Measurements from ENCODE around the gene AGR3. TPM values are rescaled to one million over a fixed set of nuclear protein-coding genes. Genes with fewer than 3 reads are reported as not detected.

Gene AGR3
- total and polyA plus RNA-seq, 2 experiments from 2014 or later, result 51.0 to 74.3 TPM

DNA sequence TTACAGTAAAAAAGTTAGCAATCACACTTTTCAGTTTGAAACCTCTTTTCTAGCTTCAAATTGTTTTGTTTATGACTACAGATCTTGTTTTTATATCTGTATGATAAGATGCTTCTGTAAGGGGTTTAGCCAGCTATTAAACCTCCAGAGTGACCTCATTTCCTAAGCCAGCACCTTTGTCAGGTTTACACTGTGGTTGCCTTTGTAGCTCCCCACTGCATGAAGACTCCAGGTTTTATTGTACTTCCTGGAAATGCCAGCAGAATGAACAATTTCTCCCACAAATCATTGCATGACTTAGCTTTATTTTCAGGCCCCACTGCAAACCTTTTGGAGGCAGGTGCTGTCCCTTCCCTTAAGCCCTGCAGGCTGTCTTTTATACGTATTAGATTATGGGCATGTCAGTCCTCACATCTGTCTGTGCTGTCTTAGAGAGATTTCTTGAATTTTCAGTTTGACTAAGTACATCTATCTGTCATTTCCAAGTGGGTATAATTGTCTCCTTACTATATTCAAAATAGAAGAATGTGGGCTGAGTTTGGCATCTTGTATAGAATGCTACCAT is 8.2 kb upstream of the AGR3 start:
- no peak overlapping the region for H3K4me3 ChIP-seq
- no peaks in the 10 kb centered on the region for H3K9me3 ChIP-seq (ENCODE audit: low read depth)
- no peaks in the 10 kb centered on the region for H3K36me3 ChIP-seq (replicated peaks; ENCODE audit: insufficient read depth, low read depth)
- TF ChIP-seq, protein P1, sequence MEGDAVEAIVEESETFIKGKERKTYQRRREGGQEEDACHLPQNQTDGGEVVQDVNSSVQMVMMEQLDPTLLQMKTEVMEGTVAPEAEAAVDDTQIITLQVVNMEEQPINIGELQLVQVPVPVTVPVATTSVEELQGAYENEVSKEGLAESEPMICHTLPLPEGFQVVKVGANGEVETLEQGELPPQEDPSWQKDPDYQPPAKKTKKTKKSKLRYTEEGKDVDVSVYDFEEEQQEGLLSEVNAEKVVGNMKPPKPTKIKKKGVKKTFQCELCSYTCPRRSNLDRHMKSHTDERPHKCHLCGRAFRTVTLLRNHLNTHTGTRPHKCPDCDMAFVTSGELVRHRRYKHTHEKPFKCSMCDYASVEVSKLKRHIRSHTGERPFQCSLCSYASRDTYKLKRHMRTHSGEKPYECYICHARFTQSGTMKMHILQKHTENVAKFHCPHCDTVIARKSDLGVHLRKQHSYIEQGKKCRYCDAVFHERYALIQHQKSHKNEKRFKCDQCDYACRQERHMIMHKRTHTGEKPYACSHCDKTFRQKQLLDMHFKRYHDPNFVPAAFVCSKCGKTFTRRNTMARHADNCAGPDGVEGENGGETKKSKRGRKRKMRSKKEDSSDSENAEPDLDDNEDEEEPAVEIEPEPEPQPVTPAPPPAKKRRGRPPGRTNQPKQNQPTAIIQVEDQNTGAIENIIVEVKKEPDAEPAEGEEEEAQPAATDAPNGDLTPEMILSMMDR (IDR thresholded peaks at IDR 0.05; ENCODE audit: poor library complexity), result no peak
- TF ChIP-seq EZH2 (IDR thresholded peaks at IDR 0.05; ENCODE audit: borderline replicate concordance) (no peak), EZH2phosphoT487 (IDR thresholded peaks at IDR 0.05; ENCODE audit: low read depth, severe bottlenecking, unreplicated experiment) (no peak)
- WGBS (ENCODE audit: low lambda C conversion rate, missing lambda C conversion rate), result 76% methylated on average over 1 of the region's 1 CpG
- no peak overlapping the region for H3K4me2 ChIP-seq
- H3K4me1 ChIP-seq (ENCODE audit: insufficient read depth), result peaks cover 11% of the 10 kb centered on the region
- no peaks in the 10 kb centered on the region for H3K9me2 ChIP-seq (replicated peaks; ENCODE audit: insufficient read depth)
- peak overlapping the region; percentile 4 for H3K27ac ChIP-seq
- H3K79me2 ChIP-seq, result no peaks in the 10 kb centered on the region
- no peak for DNase-seq (ENCODE audit: low spot score)
- no peak overlapping the region for H2AFZ ChIP-seq
- no peaks in the 10 kb centered on the region for H4K20me1 ChIP-seq (ENCODE audit: insufficient read depth, poor library complexity, severe bottlenecking)
- no peaks in the 10 kb centered on the region for H3K27me3 ChIP-seq

DNA sequence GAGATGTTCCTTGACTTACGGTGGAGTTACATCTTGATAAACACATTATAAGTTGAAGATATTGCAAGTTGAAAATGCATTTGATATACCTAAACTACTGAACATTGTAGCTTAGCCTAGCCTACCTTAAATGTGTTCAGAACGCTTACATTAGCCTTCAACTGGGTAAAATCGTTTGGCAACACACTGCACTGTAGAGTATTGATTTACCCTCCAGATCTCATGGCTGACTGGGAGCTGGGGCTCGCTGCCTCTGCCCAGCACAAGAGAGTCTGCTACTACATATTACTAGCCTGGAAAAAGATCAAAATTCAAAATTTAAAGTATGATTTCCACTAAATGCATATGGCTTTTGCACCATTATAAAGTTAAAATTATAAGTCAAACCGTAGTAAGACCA is 7.5 kb upstream of the AGR3 start:
- TF ChIP-seq EZH2 (IDR thresholded peaks at IDR 0.05; ENCODE audit: borderline replicate concordance), result no peak
- TF ChIP-seq EZH2phosphoT487 (IDR thresholded peaks at IDR 0.05; ENCODE audit: low read depth, severe bottlenecking, unreplicated experiment), result no peak
- H3K4me1 ChIP-seq (ENCODE audit: insufficient read depth), result peaks cover 11% of the 10 kb centered on the region
- no peaks in the 10 kb centered on the region for H4K20me1 ChIP-seq (ENCODE audit: insufficient read depth, poor library complexity, severe bottlenecking)
- no peaks in the 10 kb centered on the region for H3K79me2 ChIP-seq
- H3K9me2 ChIP-seq (replicated peaks; ENCODE audit: insufficient read depth), result no peaks in the 10 kb centered on the region
- H3K36me3 ChIP-seq (replicated peaks; ENCODE audit: insufficient read depth, low read depth), result no peaks in the 10 kb centered on the region
- no peak for DNase-seq (ENCODE audit: low spot score)
- no peak overlapping the region for H3K4me3 ChIP-seq
- peak overlapping the region; percentile 4 for H3K27ac ChIP-seq
- no peaks in the 10 kb centered on the region for H3K9me3 ChIP-seq (ENCODE audit: low read depth)
- H2AFZ ChIP-seq, result no peak overlapping the region
- WGBS (ENCODE audit: low lambda C conversion rate, missing lambda C conversion rate), result 81% methylated on average over 5 of the region's 5 CpGs
- H3K4me2 ChIP-seq, result no peak overlapping the region
- no peaks in the 10 kb centered on the region for H3K27me3 ChIP-seq

DNA sequence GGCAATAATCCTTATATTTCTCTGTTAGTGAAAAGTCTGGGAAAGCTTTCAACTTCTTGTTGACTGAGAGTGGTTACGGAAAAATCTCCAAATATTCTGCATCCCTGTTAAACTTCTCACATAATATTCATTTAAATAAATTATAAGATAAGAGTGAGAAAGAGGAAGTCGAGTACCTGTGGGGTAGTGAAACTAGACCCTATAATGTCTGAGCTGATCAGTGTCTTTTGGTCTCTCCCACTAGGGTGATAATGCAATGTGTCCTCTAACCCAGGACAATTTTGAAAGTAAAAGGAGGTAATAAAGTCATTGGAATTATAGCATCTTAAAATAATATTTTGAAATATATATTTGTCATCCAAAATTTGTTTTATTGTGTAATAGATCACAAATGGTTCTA is 2.1 kb upstream of the AGR3 start:
- Histone ChIP-seq H3K9me2 (replicated peaks; ENCODE audit: insufficient read depth) (no peaks in the 10 kb centered on the region), H3K27ac (no peak overlapping the region), H3K9me3 (ENCODE audit: low read depth) (no peaks in the 10 kb centered on the region), H4K20me1 (ENCODE audit: insufficient read depth, poor library complexity, severe bottlenecking) (no peaks in the 10 kb centered on the region), H3K36me3 (replicated peaks; ENCODE audit: insufficient read depth, low read depth) (no peaks in the 10 kb centered on the region), H2AFZ (no peak overlapping the region), H3K4me1 (ENCODE audit: insufficient read depth) (peaks cover 20% of the 10 kb centered on the region), H3K4me3 (no peak overlapping the region), H3K79me2 (peaks cover 5% of the 10 kb centered on the region), H3K4me2 (no peak overlapping the region), H3K27me3 (no peaks in the 10 kb centered on the region)
- TF ChIP-seq EZH2phosphoT487 (IDR thresholded peaks at IDR 0.05; ENCODE audit: low read depth, severe bottlenecking, unreplicated experiment) (no peak), EZH2 (IDR thresholded peaks at IDR 0.05; ENCODE audit: borderline replicate concordance) (no peak)
- TF ChIP-seq, protein P1 (IDR thresholded peaks at IDR 0.05; ENCODE audit: poor library complexity), result no peak
- WGBS (ENCODE audit: low lambda C conversion rate, missing lambda C conversion rate), result 93% methylated on average over 2 of the region's 2 CpGs
- no peak for DNase-seq (ENCODE audit: low spot score)

DNA sequence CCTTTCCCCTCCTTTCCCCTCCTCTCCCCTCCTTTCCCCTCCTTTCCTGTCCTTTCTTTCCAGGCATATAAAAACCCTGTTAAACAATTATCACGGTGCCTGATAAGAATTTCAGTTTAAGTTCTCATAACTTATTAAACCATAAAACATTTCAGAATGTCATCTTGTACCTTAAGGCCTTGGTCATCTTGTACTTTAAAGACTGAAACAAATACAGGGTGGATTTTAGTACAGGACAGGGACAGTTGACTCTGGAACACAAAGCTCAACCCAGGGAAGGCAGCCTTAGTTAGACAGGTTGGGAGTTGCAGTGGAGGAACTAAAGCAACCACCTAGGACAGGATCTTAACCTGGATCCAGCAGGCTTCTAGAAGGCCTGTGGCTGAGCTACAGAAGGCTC is 1.2 kb downstream of the AGR3 start:
- peak overlapping the region; percentile 47 for H3K4me2 ChIP-seq
- no peaks in the 10 kb centered on the region for H3K27me3 ChIP-seq
- no peak overlapping the region for H2AFZ ChIP-seq
- peak overlapping the region; percentile 85 for H3K27ac ChIP-seq
- H3K4me1 ChIP-seq (ENCODE audit: insufficient read depth), result peaks cover 23% of the 10 kb centered on the region
- no peaks in the 10 kb centered on the region for H3K36me3 ChIP-seq (replicated peaks; ENCODE audit: insufficient read depth, low read depth)
- peaks cover 17% of the 10 kb centered on the region for H3K79me2 ChIP-seq
- no peaks in the 10 kb centered on the region for H3K9me3 ChIP-seq (ENCODE audit: low read depth)
- H4K20me1 ChIP-seq (ENCODE audit: insufficient read depth, poor library complexity, severe bottlenecking), result no peaks in the 10 kb centered on the region
- TF ChIP-seq, protein P1 (IDR thresholded peaks at IDR 0.05; ENCODE audit: poor library complexity), result no peak
- no peak for TF ChIP-seq EZH2phosphoT487 (IDR thresholded peaks at IDR 0.05; ENCODE audit: low read depth, severe bottlenecking, unreplicated experiment)
- no peak for TF ChIP-seq EZH2 (IDR thresholded peaks at IDR 0.05; ENCODE audit: borderline replicate concordance)
- 32% methylated on average over 1 of the region's 1 CpG for WGBS (ENCODE audit: low lambda C conversion rate, missing lambda C conversion rate)
- no peaks in the 10 kb centered on the region for H3K9me2 ChIP-seq (replicated peaks; ENCODE audit: insufficient read depth)
- no peak for DNase-seq (ENCODE audit: low spot score)
- no peak overlapping the region for H3K4me3 ChIP-seq
